K562 (cell line): Measurements from ENCODE around the gene KCND3. TPM values are rescaled to one million over a fixed set of nuclear protein-coding genes. Genes with fewer than 3 reads are reported as not detected.

Experiments
- ATAC-seq: fragments of 200-7000 bp; cut with Tn5 transposase; 3 replicates; pipeline ENCODE4 v1.9.1; 2020; ENCODE audit warnings: moderate library complexity
- BruUV-seq: library from RNA; stranded (reverse); fragments of 400-500 nt; replicated peaks from 2 replicates; lab custom pipeline; 2021; lab: Mats Ljungman, UMichigan
- CTCF ChIA-PET: fragments of 300-600 bp; formaldehyde crosslinking; extraction: SDS; loops from one replicate; lab custom pipeline; 2021; ENCODE audit warnings: low intra/inter-chr PET ratio; lab: Yijun Ruan, JAX
- POLR2A ChIA-PET: fragments of 300-600, 350-650 bp; sonication (Branson Sonifier 250); formaldehyde crosslinking; extraction: SDS; loops from one replicate; lab custom pipeline; 2021; ENCODE audit warnings: antibody characterized with exemption, inconsistent platforms; lab: Yijun Ruan, JAX
- DNase-seq, 4 experiments: peaks; one replicate each; pipeline versions ENCODE4 v3.0.0 to v3.0.0-alpha.2; 2011 to 2018; ENCODE audit warnings: low spot score in 3 of 4, mixed read lengths in 3 of 4; ENCODE audit errors: extremely low read depth in 1 of 4
- FAIRE-seq: peaks from 2 replicates; lab custom pipeline; 2011; peaks lifted over from hg19 to GRCh38; lab: Jason Lieb, UNC
- H2AFZ ChIP-seq: 2 replicates; pipeline ENCODE4 v1.6.0; 2011; ENCODE audit warnings: low read depth, low read length, control low read depth, inconsistent platforms
- H3K27ac ChIP-seq: fragments of 200-600 bp; 3 replicates; pipeline ENCODE4 v1.8.0; 2011; ENCODE audit warnings: low read depth, mild to moderate bottlenecking, control low read depth, inconsistent platforms, low read length, moderate library complexity, mixed read lengths; ENCODE audit errors: extremely low read depth
- H3K27me3 ChIP-seq, 2 experiments: fragments of 300-600 bp in 1 of 2; 2 replicates in 1 of 2; 3 replicates in 1 of 2; pipeline versions ENCODE4 v1.6.0 to v1.8.0; 2011; ENCODE audit warnings: inconsistent platforms in 2 of 2, low read length in 2 of 2, mild to moderate bottlenecking in 1 of 2, mixed read lengths in 1 of 2, moderate library complexity in 1 of 2; ENCODE audit not compliant: control insufficient read depth in 2 of 2, insufficient read depth in 2 of 2
- H3K36me3 ChIP-seq: fragments of 300-600 bp; 3 replicates; pipeline ENCODE4 v1.8.0; 2011; ENCODE audit warnings: mild to moderate bottlenecking, low read length, inconsistent platforms; ENCODE audit not compliant: control insufficient read depth, insufficient read depth
- H3K4me1 ChIP-seq, 2 experiments: fragments of 200-600 bp in 1 of 2; replicated peaks in 1 of 2; 2 replicates in 1 of 2; 3 replicates in 1 of 2; pipeline versions ENCODE4 v1.5.1 to v1.8.0; 2011; ENCODE audit warnings: inconsistent platforms in 2 of 2, low read length in 2 of 2, mild to moderate bottlenecking in 1 of 2, mixed read lengths in 1 of 2, moderate library complexity in 1 of 2; ENCODE audit not compliant: control insufficient read depth in 2 of 2, insufficient read depth in 2 of 2
- H3K4me2 ChIP-seq: 2 replicates; pipeline ENCODE4 v1.6.1; 2011; ENCODE audit warnings: low read length, control low read depth, inconsistent platforms, mixed read lengths; ENCODE audit not compliant: insufficient read depth
- H3K4me3 ChIP-seq: fragments of 200-600 bp; sonication (generic), shearing (Covaris generic); 2 replicates; pipeline ENCODE4 v1.5.1; 2016; ENCODE audit warnings: control low read depth, inconsistent platforms
- H3K79me2 ChIP-seq: fragments of 200-600 bp; 3 replicates; pipeline ENCODE4 v1.8.0; 2011; ENCODE audit warnings: low read length, inconsistent platforms; ENCODE audit not compliant: control insufficient read depth, insufficient read depth
- H3K9ac ChIP-seq, 2 experiments: 2 replicates each; pipeline versions ENCODE4 v1.6.0 to v1.6.1; 2011; ENCODE audit warnings: low read depth in 2 of 2, low read length in 2 of 2, control low read depth in 1 of 2, inconsistent platforms in 1 of 2, mild to moderate bottlenecking in 1 of 2, mixed read lengths in 1 of 2; ENCODE audit not compliant: insufficient read depth in 1 of 2
- H3K9me1 ChIP-seq: one replicate; pipeline ENCODE4 v1.6.0; 2011; ENCODE audit warnings: inconsistent platforms, mild to moderate bottlenecking, low read length, moderate library complexity; ENCODE audit not compliant: control insufficient read depth, insufficient read depth
- H3K9me3 ChIP-seq: replicated peaks from 2 replicates; pipeline ENCODE4 v1.5.1; 2011; ENCODE audit warnings: low read depth, low read length, inconsistent platforms; ENCODE audit not compliant: control insufficient read depth, insufficient read depth
- H4K20me1 ChIP-seq: replicated peaks from 2 replicates; pipeline ENCODE4 v1.6.1; 2011; ENCODE audit warnings: low read length, inconsistent platforms, mixed read lengths; ENCODE audit not compliant: control insufficient read depth, insufficient read depth
- CCAR2 ChIP-seq: fragments of 200-400 bp; formaldehyde crosslinking; IDR thresholded peaks from 2 replicates; pipeline ENCODE4 v1.6.1; 2017; ENCODE audit warnings: mild to moderate bottlenecking, low read depth, low read length
- CREBBP ChIP-seq: IDR thresholded peaks from one replicate; pipeline ENCODE4 v1.6.1; 2012; ENCODE audit warnings: low read depth, mild to moderate bottlenecking, control low read depth, inconsistent platforms, low read length
- GTF2B ChIP-seq: IDR thresholded peaks from 2 replicates; pipeline ENCODE4 v1.6.1; 2011; ENCODE audit not compliant: insufficient read length; ENCODE audit errors: extremely low read depth
- HEY1 ChIP-seq: fragments of 250-450 bp; sonication (Bioruptor Pico); IDR thresholded peaks from 2 replicates; pipeline ENCODE4 v1.5.0; 2020; ENCODE audit warnings: mild to moderate bottlenecking, moderate library complexity, borderline replicate concordance
- KHSRP ChIP-seq: fragments of 450-650 bp; IDR thresholded peaks from 2 replicates; pipeline ENCODE4 v1.6.1; 2017
- NCOA1 ChIP-seq: fragments of 450-650 bp; IDR thresholded peaks from 2 replicates; pipeline ENCODE4 v1.6.1; 2016; ENCODE audit warnings: low read depth
- NR3C1 ChIP-seq: sonication (generic); formaldehyde crosslinking; IDR thresholded peaks from 2 replicates; pipeline ENCODE4 v1.8.1; 2022; ENCODE audit warnings: missing genetic modification reagents
- POLR3G ChIP-seq: IDR thresholded peaks from 2 replicates; pipeline ENCODE4 v1.6.1; 2011; ENCODE audit not compliant: insufficient read length, insufficient replicate concordance; ENCODE audit errors: extremely low read depth
- SMARCB1 ChIP-seq: IDR thresholded peaks from 2 replicates; pipeline ENCODE4 v1.6.1; 2011; ENCODE audit warnings: improper control_type of control experiment, low read depth; ENCODE audit not compliant: insufficient read length
- TBL1XR1 ChIP-seq, 2 experiments: IDR thresholded peaks; 2 replicates each; pipeline ENCODE4 v1.6.1; 2012; ENCODE audit warnings: improper control_type of control experiment in 2 of 2, low read length in 2 of 2, mild to moderate bottlenecking in 1 of 2
- TBP ChIP-seq: optimal IDR thresholded peaks from 2 replicates; pipeline ENCODE3; 2011; ENCODE audit warnings: low read depth, low read length, improper control_type of control experiment
- TCF3 ChIP-seq: sonication (generic); formaldehyde crosslinking; IDR thresholded peaks from 2 replicates; pipeline ENCODE4 v1.4.0; 2020; ENCODE audit warnings: mild to moderate bottlenecking, missing genetic modification reagents
- XRCC5 ChIP-seq: fragments of 200-400 bp; formaldehyde crosslinking; IDR thresholded peaks from 2 replicates; pipeline ENCODE4 v1.6.1; 2017; ENCODE audit warnings: low read depth, mild to moderate bottlenecking, low read length
- ZNF12 ChIP-seq: sonication (generic); formaldehyde crosslinking; IDR thresholded peaks from 2 replicates; pipeline ENCODE4 v1.4.0; 2020; ENCODE audit warnings: mild to moderate bottlenecking, missing genetic modification reagents
- ZNF146 ChIP-seq: IDR thresholded peaks from one replicate; pipeline ENCODE4 v1.6.1; 2018; ENCODE audit warnings: missing compliant biosample characterization; ENCODE audit not compliant: unreplicated experiment
- ZNF3 ChIP-seq: fragments of 250-450 bp; sonication (Bioruptor Pico); IDR thresholded peaks from 2 replicates; pipeline ENCODE4 v1.5.0; 2021; ENCODE audit warnings: mild to moderate bottlenecking, moderate library complexity
- WGBS: fragments of 100-300 bp; shearing (Covaris generic); methylation state at CpG from one replicate; pipeline ENCODE4 v1.1.6; 2016; ENCODE audit warnings: low coverage, mixed read lengths; ENCODE audit not compliant: insufficient coverage; ENCODE audit errors: missing lambda C conversion rate; 5-methylcytosine and 5-hydroxymethylcytosine counted together
- in situ Hi-C: fragments of 300-500 bp; cut with MboI; formaldehyde crosslinking; loops from 4 replicates; pipeline ENCODE4 v1.15.0; 2018; ENCODE audit warnings: inconsistent platforms, mixed read lengths
- intact Hi-C: fragments of 100-400 bp; cut with micrococcal nuclease; formaldehyde crosslinking; loops from 2 replicates; pipeline ENCODE4 v1.14.2; 2022
- polyA plus RNA-seq, 8 experiments: library from polyadenylated mRNA; depleted of rRNA in 4 of 8; stranded (reverse) in 5 of 8; unstranded in 3 of 8; fragments of >200 nt; fragmentation: Nextera tagmentation in 2 of 8; fragmentation: Illumina TruSeq in 1 of 8; extraction: Ambion mirVana in 2 of 8; extraction: Trizol in 1 of 8; gene quantifications; 2 replicates each; pipeline versions ENCODE4 v1.2.1 to v1.2.3, GENCODE V29; 2011 to 2014; ENCODE audit warnings: inconsistent platforms in 1 of 8, missing spikeins in 1 of 8
- total RNA-seq, 7 experiments: library from RNA; depleted of rRNA in 6 of 7; stranded (reverse); fragments of >200 nt in 6 of 7; fragmentation: Illumina TruSeq in 2 of 7; extraction: Trizol in 2 of 7; gene quantifications; 2 replicates each; pipeline versions ENCODE4 v1.2.1 to v1.2.3, GENCODE V29; 2011 to 2021; ENCODE audit warnings: low replicate concordance in 1 of 7
- TF ChIP-seq, protein P1 (sequence below), 2 experiments: fragments of 450-650 bp; formaldehyde crosslinking in 1 of 2; IDR thresholded peaks; 2 replicates each; pipeline versions ENCODE4 v1.4.0 to v1.6.1; 2014 to 2020; ENCODE audit warnings: mild to moderate bottlenecking in 2 of 2, borderline replicate concordance in 1 of 2, low read depth in 1 of 2

Gene KCND3
- total and polyA plus RNA-seq, 9 of the 15 experiments (the other 6 are each of a cell fraction or from before 2014, with no cell fraction given), result not detected

- no peak overlapping the region for H3K27ac ChIP-seq
- DNase-seq (no peak), FAIRE-seq (no peak), ATAC-seq (no peak)
- H4K20me1 ChIP-seq, result no peaks in the 10 kb centered on the region
- H3K4me1 ChIP-seq, result no peaks in the 10 kb centered on the region
- no peaks in the 10 kb centered on the region for H3K9me1 ChIP-seq
- no peak overlapping the region for H3K9ac ChIP-seq
- ChIA-PET POLR2A (no interaction called here), CTCF (no interaction called here)
- in situ Hi-C loops (no loop called here), intact Hi-C loops (no loop called here)
- H3K79me2 ChIP-seq, result no peaks in the 10 kb centered on the region
- no peaks in the 10 kb centered on the region for H3K9me3 ChIP-seq
- H3K36me3 ChIP-seq, result no peaks in the 10 kb centered on the region
- H2AFZ ChIP-seq, result no peak overlapping the region
- BruUV-seq, result no TSS peak
- no peak overlapping the region for H3K4me2 ChIP-seq
- H3K27me3 ChIP-seq, result peaks cover 5 to 19% of the 10 kb centered on the region in 2 experiments; a peak in 4 of 5 replicates
- WGBS, result 3% methylated on average over 7 of the region's 7 CpGs
- H3K4me3 ChIP-seq, result no peak overlapping the region
- TF ChIP-seq NR3C1 (no peak), KHSRP (no peak), GTF2B (no peak), CREBBP (no peak), POLR3G (no peak), TCF3 (no peak), ZNF3 (no peak), SMARCB1 (no peak), XRCC5 (no peak), NCOA1 (no peak), ZNF146 (CRISPR knock-in tag) (no peak), HEY1 (no peak), TBL1XR1 (IDR thresholded peaks at IDR 0.05; ENCODE audit: low read length in 2 of 2) (no peak), CCAR2 (no peak), ZNF12 (CRISPR knock-in tag) (no peak), TBP (no peak)
- TF ChIP-seq, protein P1, sequence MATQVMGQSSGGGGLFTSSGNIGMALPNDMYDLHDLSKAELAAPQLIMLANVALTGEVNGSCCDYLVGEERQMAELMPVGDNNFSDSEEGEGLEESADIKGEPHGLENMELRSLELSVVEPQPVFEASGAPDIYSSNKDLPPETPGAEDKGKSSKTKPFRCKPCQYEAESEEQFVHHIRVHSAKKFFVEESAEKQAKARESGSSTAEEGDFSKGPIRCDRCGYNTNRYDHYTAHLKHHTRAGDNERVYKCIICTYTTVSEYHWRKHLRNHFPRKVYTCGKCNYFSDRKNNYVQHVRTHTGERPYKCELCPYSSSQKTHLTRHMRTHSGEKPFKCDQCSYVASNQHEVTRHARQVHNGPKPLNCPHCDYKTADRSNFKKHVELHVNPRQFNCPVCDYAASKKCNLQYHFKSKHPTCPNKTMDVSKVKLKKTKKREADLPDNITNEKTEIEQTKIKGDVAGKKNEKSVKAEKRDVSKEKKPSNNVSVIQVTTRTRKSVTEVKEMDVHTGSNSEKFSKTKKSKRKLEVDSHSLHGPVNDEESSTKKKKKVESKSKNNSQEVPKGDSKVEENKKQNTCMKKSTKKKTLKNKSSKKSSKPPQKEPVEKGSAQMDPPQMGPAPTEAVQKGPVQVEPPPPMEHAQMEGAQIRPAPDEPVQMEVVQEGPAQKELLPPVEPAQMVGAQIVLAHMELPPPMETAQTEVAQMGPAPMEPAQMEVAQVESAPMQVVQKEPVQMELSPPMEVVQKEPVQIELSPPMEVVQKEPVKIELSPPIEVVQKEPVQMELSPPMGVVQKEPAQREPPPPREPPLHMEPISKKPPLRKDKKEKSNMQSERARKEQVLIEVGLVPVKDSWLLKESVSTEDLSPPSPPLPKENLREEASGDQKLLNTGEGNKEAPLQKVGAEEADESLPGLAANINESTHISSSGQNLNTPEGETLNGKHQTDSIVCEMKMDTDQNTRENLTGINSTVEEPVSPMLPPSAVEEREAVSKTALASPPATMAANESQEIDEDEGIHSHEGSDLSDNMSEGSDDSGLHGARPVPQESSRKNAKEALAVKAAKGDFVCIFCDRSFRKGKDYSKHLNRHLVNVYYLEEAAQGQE (IDR thresholded peaks at IDR 0.05; ENCODE audit: borderline replicate concordance), result no peak
- TF ChIP-seq, protein P1 (CRISPR knock-in tag; IDR thresholded peaks at IDR 0.05; ENCODE audit: low read depth), result no peak
Observed at GRCh38 chr1:111836111-111836510, 153.4 kb downstream of the KCND3 start.
